Measurements from ENCODE around the gene CDH5.

The CDH5 gene

DNA sequence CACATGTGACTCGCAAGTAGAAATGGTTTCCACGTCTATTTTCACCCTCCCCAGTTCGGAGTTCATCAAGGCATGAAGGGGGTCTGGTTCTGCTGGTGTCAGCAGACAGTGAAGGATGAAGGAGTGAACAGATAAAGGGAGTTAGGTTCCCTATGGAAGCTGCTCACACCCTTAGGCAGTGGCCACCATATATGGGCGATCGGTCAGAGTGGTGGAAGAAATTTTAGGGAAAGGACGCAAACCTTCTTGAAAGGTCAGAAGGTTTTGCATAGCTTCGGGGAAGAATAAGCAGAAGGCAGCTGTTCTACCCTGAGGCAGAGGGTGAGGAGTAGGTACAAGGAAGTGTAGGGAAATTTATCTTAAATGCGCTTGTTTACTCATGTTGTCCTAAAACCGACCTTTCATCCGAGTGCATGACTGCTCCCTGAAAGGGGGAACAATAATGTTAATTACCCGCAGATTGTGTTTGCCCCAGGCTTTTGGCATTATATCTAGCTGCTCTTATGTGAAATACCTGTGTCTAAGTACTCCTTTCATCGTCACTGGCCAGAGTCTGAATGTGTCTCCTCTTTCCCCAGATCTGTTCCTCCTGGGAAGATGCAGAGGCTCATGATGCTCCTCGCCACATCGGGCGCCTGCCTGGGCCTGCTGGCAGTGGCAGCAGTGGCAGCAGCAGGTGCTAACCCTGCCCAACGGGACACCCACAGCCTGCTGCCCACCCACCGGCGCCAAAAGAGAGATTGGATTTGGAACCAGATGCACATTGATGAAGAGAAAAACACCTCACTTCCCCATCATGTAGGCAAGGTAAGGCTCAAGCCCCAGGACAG is 12.5 kb downstream of the CDH5 start:
- TF ChIP-seq, protein P1, sequence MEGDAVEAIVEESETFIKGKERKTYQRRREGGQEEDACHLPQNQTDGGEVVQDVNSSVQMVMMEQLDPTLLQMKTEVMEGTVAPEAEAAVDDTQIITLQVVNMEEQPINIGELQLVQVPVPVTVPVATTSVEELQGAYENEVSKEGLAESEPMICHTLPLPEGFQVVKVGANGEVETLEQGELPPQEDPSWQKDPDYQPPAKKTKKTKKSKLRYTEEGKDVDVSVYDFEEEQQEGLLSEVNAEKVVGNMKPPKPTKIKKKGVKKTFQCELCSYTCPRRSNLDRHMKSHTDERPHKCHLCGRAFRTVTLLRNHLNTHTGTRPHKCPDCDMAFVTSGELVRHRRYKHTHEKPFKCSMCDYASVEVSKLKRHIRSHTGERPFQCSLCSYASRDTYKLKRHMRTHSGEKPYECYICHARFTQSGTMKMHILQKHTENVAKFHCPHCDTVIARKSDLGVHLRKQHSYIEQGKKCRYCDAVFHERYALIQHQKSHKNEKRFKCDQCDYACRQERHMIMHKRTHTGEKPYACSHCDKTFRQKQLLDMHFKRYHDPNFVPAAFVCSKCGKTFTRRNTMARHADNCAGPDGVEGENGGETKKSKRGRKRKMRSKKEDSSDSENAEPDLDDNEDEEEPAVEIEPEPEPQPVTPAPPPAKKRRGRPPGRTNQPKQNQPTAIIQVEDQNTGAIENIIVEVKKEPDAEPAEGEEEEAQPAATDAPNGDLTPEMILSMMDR (IDR thresholded peaks at IDR 0.05; ENCODE audit: low read depth, low read length, missing control alignments), result no peak
- no peak for DNase-seq (ENCODE audit: extremely low read depth, low read depth)
- H3K4me3 ChIP-seq (replicated peaks; ENCODE audit: low read depth, low read length), result no peak overlapping the region

DNA sequence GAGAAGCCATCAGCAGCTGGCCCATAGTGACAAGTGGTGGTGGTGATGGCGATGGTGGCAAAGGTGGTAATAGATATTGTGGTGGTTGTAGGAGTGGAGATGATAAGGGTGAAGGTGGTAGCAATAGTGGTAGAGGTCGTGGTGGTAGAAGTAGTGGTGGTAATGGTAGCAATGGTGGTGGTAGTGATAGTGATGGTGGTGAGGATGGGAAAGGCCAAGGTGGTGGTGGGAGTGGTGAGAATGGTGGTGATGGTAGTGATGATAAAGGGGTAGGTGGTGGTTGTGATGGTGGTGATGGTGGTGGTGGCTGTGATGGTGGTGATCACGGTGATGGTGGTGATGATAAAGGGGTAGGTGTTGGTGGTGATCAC is 13.1 kb downstream of the CDH5 start:
- no peak for DNase-seq (ENCODE audit: extremely low read depth, low read depth)
- no peak overlapping the region for H3K4me3 ChIP-seq (replicated peaks; ENCODE audit: low read depth, low read length)
- TF ChIP-seq, protein P1 (IDR thresholded peaks at IDR 0.05; ENCODE audit: low read depth, low read length, missing control alignments), result no peak

DNA sequence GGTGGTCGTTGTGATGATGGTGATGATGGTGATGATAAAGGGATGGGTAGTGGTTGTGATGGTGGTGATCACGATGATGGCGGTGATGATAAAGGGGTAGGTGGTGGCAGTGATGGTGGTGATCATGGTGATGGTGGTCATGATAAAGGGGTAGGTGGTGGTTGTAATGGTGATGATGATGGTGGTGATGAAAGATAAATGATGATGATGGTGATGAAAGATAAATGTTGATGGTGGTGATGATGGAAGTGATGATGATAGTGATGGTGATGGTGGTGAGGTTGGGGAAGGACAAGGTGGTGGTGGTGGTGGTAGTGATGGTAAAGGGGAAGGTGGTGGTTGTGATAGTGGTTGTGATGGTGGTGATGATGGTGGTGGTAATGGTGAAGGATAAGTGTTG is 13.9 kb downstream of the CDH5 start:
- TF ChIP-seq, protein P1 (IDR thresholded peaks at IDR 0.05; ENCODE audit: low read depth, low read length, missing control alignments), result no peak
- H3K4me3 ChIP-seq (replicated peaks; ENCODE audit: low read depth, low read length), result no peak overlapping the region
- DNase-seq (ENCODE audit: extremely low read depth, low read depth), result no peak

DNA sequence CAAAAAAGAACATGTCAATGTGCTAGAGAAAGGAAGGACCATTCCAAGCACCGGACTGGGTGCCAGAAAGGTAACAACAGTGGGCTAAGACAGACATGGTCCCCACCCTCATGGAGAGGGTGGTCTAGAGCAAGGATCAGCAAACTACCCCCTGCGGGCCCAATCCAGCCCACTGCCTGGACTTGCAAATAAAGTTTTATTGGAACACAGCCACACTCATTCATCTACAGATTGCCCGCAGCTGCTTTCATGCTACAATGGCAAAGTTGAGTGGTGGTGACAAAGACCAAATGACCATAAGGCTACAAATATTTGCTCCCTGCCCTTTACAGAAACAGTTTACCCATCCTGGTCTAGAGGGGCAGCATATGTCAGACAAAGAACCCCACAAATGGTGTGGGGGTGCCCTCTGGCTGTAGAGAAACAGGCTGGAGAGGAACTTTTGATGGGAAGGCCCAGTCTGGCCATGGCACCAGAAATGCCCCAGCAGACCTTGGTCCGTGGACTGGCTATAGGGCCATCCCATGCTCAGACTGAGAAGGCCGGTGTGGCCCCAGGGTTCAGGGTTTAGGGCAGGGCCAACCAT is 15.2 kb downstream of the CDH5 start:
- TF ChIP-seq, protein P1 (IDR thresholded peaks at IDR 0.05; ENCODE audit: low read depth, low read length, missing control alignments), result no peak
- no peak for DNase-seq (ENCODE audit: extremely low read depth, low read depth)
- H3K4me3 ChIP-seq (replicated peaks; ENCODE audit: low read depth, low read length), result no peak overlapping the region

DNA sequence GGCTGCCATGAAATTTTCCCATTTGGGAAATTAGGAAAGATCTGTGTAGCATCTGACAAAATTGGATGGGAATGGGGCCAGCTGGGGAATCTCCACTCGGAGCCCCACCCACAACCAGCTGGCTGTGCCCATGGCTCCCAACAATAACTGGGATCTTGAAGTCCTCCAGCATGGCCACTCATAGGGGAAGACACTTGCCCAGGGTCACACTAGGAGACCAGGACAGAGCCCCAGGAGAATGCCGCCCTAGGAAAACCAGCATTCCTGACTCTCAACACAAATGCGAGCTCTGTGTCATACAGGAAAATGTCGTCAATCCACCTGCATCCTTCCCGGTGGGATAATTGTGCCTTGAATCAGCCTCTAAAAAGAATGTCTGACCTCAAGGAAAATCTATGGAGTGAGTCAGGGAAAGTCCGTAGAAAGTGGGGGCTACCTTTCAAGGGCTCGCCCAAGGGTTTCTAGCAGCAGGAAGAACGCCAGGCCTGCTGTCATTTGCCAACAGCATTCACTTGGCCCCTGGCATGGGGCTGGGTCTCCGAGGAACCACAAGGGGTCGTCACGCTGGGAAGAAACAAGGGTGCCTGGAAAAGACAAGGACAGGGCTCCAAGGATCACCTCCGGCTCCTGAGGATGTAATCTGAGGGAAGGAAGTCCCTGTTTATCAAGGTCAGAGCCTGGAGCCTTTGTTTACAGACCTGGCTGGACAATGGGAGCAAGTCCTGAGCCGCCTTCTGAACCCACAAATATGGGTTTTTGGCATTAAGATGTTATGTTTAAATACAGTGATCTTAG is 15.9 kb downstream of the CDH5 start:
- DNase-seq (ENCODE audit: extremely low read depth, low read depth), result peak; percentile 55
- H3K4me3 ChIP-seq (replicated peaks; ENCODE audit: low read depth, low read length), result no peak overlapping the region
- TF ChIP-seq, protein P1 (IDR thresholded peaks at IDR 0.05; ENCODE audit: low read depth, low read length, missing control alignments), result no peak

DNA sequence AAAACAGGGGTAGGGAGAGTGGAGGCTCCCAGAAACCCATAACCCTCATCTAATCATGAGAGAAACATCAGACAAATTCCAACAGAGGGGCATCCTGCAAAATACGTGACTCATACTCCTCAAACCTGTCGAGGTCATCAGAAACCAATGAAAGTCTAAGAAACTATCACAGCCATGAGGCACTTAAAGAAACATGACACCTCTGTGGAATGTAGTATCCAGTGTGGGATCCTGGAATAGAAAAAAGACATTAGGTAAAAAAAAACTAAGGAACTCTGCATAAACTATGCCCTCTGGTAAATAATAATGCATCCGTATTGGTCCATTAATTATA is 16.4 kb downstream of the CDH5 start:
- DNase-seq (ENCODE audit: extremely low read depth, low read depth), result peak; percentile 86
- no peak overlapping the region for H3K4me3 ChIP-seq (replicated peaks; ENCODE audit: low read depth, low read length)

More for the DNA sequence above, 16.4 kb downstream of the CDH5 start:
- TF ChIP-seq, protein P1 (IDR thresholded peaks at IDR 0.05; ENCODE audit: low read depth, low read length, missing control alignments), result no peak

Data from HFF-Myc (cell line).